OCI-M2 (cell line): Measurements from ENCODE around the gene MAPK1.
"Not testable (repeated sequence)": the region's sequence is repeated elsewhere in the genome, so short reads cannot be mapped to it uniquely, and the experiment has no call there.

Experiments used
- DNase-seq: peaks from one replicate; lab custom pipeline; 2025; ENCODE audit not compliant: unreplicated experiment; lab: John Stamatoyannopoulos, UW

Gene MAPK1

GRCh38 chr22:21730535-21731308 lies 136.7 kb downstream of the MAPK1 start:
- DNase-seq = no peak

GRCh38 chr22:21729184-21729583 lies 138.3 kb downstream of the MAPK1 start:
- DNase-seq = not testable (repeated sequence)

- no peak for DNase-seq
Observed at GRCh38 chr22:21728270-21728669, 139.2 kb downstream of the MAPK1 start.

- DNase-seq = no peak
Observed at GRCh38 chr22:21727768-21728167, 139.7 kb downstream of the MAPK1 start.

GRCh38 chr22:21727159-21727558 lies 140.3 kb downstream of the MAPK1 start:
- no peak for DNase-seq

GRCh38 chr22:21726650-21727049 lies 140.8 kb downstream of the MAPK1 start:
- no peak for DNase-seq

GRCh38 chr22:21725956-21726649 lies 141.3 kb downstream of the MAPK1 start:
- DNase-seq = no peak

GRCh38 chr22:21724496-21724895 lies 142.9 kb downstream of the MAPK1 start:
- DNase-seq = not testable (repeated sequence)

GRCh38 chr22:21721195-21721852 lies 146.1 kb downstream of the MAPK1 start:
- DNase-seq = not testable (repeated sequence)

- not testable (repeated sequence) for DNase-seq
Observed at GRCh38 chr22:21720191-21720859, 147.1 kb downstream of the MAPK1 start.

- DNase-seq = no peak
Observed at GRCh38 chr22:21719024-21719423, 148.4 kb downstream of the MAPK1 start.

GRCh38 chr22:21718499-21718898 lies 148.9 kb downstream of the MAPK1 start:
- DNase-seq = no peak

GRCh38 chr22:21716395-21717122 lies 150.9 kb downstream of the MAPK1 start:
- not testable (repeated sequence) for DNase-seq

GRCh38 chr22:21714786-21715185 lies 152.7 kb downstream of the MAPK1 start:
- DNase-seq = no peak

- DNase-seq = no peak
Observed at GRCh38 chr22:21714059-21714770, 153.2 kb downstream of the MAPK1 start.

- DNase-seq = no peak
Observed at GRCh38 chr22:21713428-21714058, 153.9 kb downstream of the MAPK1 start.

- DNase-seq = peak; percentile 56
Observed at GRCh38 chr22:21712751-21713427, 154.6 kb downstream of the MAPK1 start.

GRCh38 chr22:21711851-21712250 lies 155.6 kb downstream of the MAPK1 start:
- no peak for DNase-seq

- no peak for DNase-seq
Observed at GRCh38 chr22:21710156-21710555, 157.3 kb downstream of the MAPK1 start.
